IMR-90 (cell line): Measurements from ENCODE around the gene CCR3. TPM values are rescaled to one million over a fixed set of nuclear protein-coding genes. Genes with fewer than 3 reads are reported as not detected.

Experiments used
- ATAC-seq: fragments of 200-7000 bp; cut with Tn5 transposase; 2 replicates; pipeline ENCODE4 v1.9.1; 2020; ENCODE audit warnings: low read depth, mild to moderate bottlenecking, moderate library complexity
- BruUV-seq: library from RNA; stranded (reverse); fragments of 400-500 nt; replicated peaks from 2 replicates; lab custom pipeline; 2021; lab: Mats Ljungman, UMichigan
- CTCF ChIA-PET: fragments of 300-600 bp; formaldehyde crosslinking; extraction: SDS; loops from one replicate; lab custom pipeline; 2021; ENCODE audit warnings: antibody characterized with exemption; lab: Yijun Ruan, JAX
- POLR2A ChIA-PET: fragments of 300-600 bp; sonication (Branson Sonifier 250); formaldehyde crosslinking; loops from one replicate; lab custom pipeline; 2022; ENCODE audit warnings: antibody characterized with exemption; ENCODE audit not compliant: unreplicated experiment; lab: Charles Lee
- DNase-seq: peaks from one replicate; pipeline ENCODE4 v3.0.0; 2013
- H2AFZ ChIP-seq: replicated peaks from 2 replicates; pipeline ENCODE3; 2013; ENCODE audit warnings: low read length, mild to moderate bottlenecking; ENCODE audit not compliant: poor library complexity
- H2AK5ac ChIP-seq: 2 replicates; pipeline ENCODE4 v1.6.1; 2013; ENCODE audit warnings: low read depth, low read length, inconsistent platforms
- H2AK9ac ChIP-seq: replicated peaks from 2 replicates; pipeline ENCODE3; 2013; ENCODE audit warnings: mild to moderate bottlenecking, low read depth, low read length, moderate library complexity; ENCODE audit not compliant: poor library complexity
- H2BK120ac ChIP-seq: 2 replicates; pipeline ENCODE4 v1.6.1; 2013; ENCODE audit warnings: low read depth, low read length, inconsistent platforms
- H2BK15ac ChIP-seq: 3 replicates; pipeline ENCODE4 v1.6.1; 2013; ENCODE audit warnings: low read depth, low read length, inconsistent platforms
- H2BK20ac ChIP-seq: 2 replicates; pipeline ENCODE4 v1.6.1; 2013; ENCODE audit warnings: low read depth, mild to moderate bottlenecking, inconsistent platforms, low read length, moderate library complexity
- H2BK5ac ChIP-seq: 2 replicates; pipeline ENCODE4 v1.6.1; 2013; ENCODE audit warnings: mild to moderate bottlenecking, low read depth, low read length, inconsistent platforms; ENCODE audit not compliant: poor library complexity, severe bottlenecking
- H3K14ac ChIP-seq: replicated peaks from 2 replicates; pipeline ENCODE4 v1.6.1; 2013; ENCODE audit warnings: low read depth, low read length, inconsistent platforms
- H3K18ac ChIP-seq: 2 replicates; pipeline ENCODE4 v1.6.1; 2013; ENCODE audit warnings: low read depth, low read length, control low read depth
- H3K23ac ChIP-seq: 2 replicates; pipeline ENCODE4 v1.6.1; 2013; ENCODE audit warnings: low read depth, low read length, inconsistent platforms
- H3K27ac ChIP-seq: 2 replicates; pipeline ENCODE4 v1.5.1; 2013; ENCODE audit warnings: mild to moderate bottlenecking, control low read depth, low read length; ENCODE audit not compliant: insufficient read depth
- H3K27me3 ChIP-seq: 2 replicates; pipeline ENCODE4 v1.6.1; 2013; ENCODE audit warnings: low read length; ENCODE audit not compliant: control insufficient read depth, insufficient read depth
- H3K36me3 ChIP-seq: 2 replicates; pipeline ENCODE4 v1.6.1; 2013; ENCODE audit warnings: low read length, mixed read lengths; ENCODE audit not compliant: control insufficient read depth, insufficient read depth
- H3K4ac ChIP-seq: 2 replicates; pipeline ENCODE4 v1.6.1; 2013; ENCODE audit warnings: low read depth, low read length, inconsistent platforms
- H3K4me1 ChIP-seq: 2 replicates; pipeline ENCODE4 v1.6.1; 2013; ENCODE audit warnings: low read length, mixed read lengths; ENCODE audit not compliant: control insufficient read depth, insufficient read depth
- H3K4me2 ChIP-seq: 2 replicates; pipeline ENCODE4 v1.6.1; 2013; ENCODE audit warnings: low read depth, mild to moderate bottlenecking, control low read depth, low read length, moderate library complexity
- H3K4me3 ChIP-seq: 2 replicates; pipeline ENCODE4 v1.5.1; 2013; ENCODE audit warnings: low read depth, mild to moderate bottlenecking, control low read depth, low read length, moderate library complexity; ENCODE audit not compliant: insufficient read depth
- H3K56ac ChIP-seq: 2 replicates; pipeline ENCODE4 v1.6.1; 2013; ENCODE audit warnings: low read length, inconsistent platforms; ENCODE audit not compliant: insufficient read depth; ENCODE audit errors: extremely low read depth
- H3K79me1 ChIP-seq, 2 experiments: 2 replicates each; pipeline ENCODE4 v1.6.1; 2013; ENCODE audit warnings: low read length in 2 of 2, inconsistent platforms in 1 of 2, low read depth in 1 of 2
- H3K9ac ChIP-seq: 2 replicates; pipeline ENCODE4 v1.6.1; 2013; ENCODE audit warnings: low read depth, low read length, control low read depth
- H3K9me1 ChIP-seq: 2 replicates; pipeline ENCODE4 v1.6.1; 2013; ENCODE audit warnings: low read length, inconsistent platforms; ENCODE audit not compliant: insufficient read depth
- H3K9me3 ChIP-seq: 2 replicates; pipeline ENCODE4 v1.6.1; 2013; ENCODE audit warnings: low read length; ENCODE audit not compliant: control insufficient read depth, insufficient read depth
- H4K20me1 ChIP-seq: 2 replicates; pipeline ENCODE4 v1.6.1; 2013; ENCODE audit warnings: low read length, inconsistent platforms; ENCODE audit not compliant: insufficient read depth
- H4K5ac ChIP-seq: 2 replicates; pipeline ENCODE4 v1.6.1; 2013; ENCODE audit warnings: mild to moderate bottlenecking, low read depth, low read length, control low read depth
- H4K8ac ChIP-seq, 2 experiments: 2 replicates each; pipeline ENCODE4 v1.6.1; 2013; ENCODE audit warnings: low read depth in 2 of 2, low read length in 2 of 2, control low read depth in 1 of 2, inconsistent platforms in 1 of 2
- H4K91ac ChIP-seq: 2 replicates; pipeline ENCODE4 v1.6.1; 2013; ENCODE audit warnings: low read depth, low read length, inconsistent platforms; ENCODE audit not compliant: insufficient read depth
- BHLHE40 ChIP-seq: fragments of 150-350 bp; IDR thresholded peaks from 2 replicates; pipeline ENCODE4 v1.6.1; 2016; ENCODE audit warnings: mild to moderate bottlenecking, low read depth, low read length
- CHD1 ChIP-seq: IDR thresholded peaks from 2 replicates; pipeline ENCODE4 v1.6.1; 2012; ENCODE audit warnings: low read depth, low read length, improper control_type of control experiment
- FOS ChIP-seq: fragments of 150-350 bp; IDR thresholded peaks from 2 replicates; pipeline ENCODE4 v1.6.1; 2016; ENCODE audit warnings: low read depth, low read length
- NFE2L2 ChIP-seq: fragments of 150-350 bp; IDR thresholded peaks from 2 replicates; pipeline ENCODE4 v1.6.1; 2016; ENCODE audit warnings: low read depth, mild to moderate bottlenecking, low read length
- RAD21 ChIP-seq: IDR thresholded peaks from 2 replicates; pipeline ENCODE4 v1.6.1; 2012; ENCODE audit warnings: low read length, improper control_type of control experiment
- RCOR1 ChIP-seq: IDR thresholded peaks from 2 replicates; pipeline ENCODE4 v1.6.1; 2012; ENCODE audit warnings: mild to moderate bottlenecking, low read length, improper control_type of control experiment; ENCODE audit not compliant: insufficient replicate concordance
- WGBS, 2 experiments: methylation state at CpG; one replicate each; pipeline versions ENCODE4 v1.1.5 to v1.1.7; 2013; ENCODE audit warnings: missing lambda C conversion rate in 2 of 2; ENCODE audit not compliant: insufficient read length in 1 of 2; ENCODE audit errors: extremely low coverage in 2 of 2; 5-methylcytosine and 5-hydroxymethylcytosine counted together
- dilution Hi-C: fragments of 300-500 bp; cut with HindIII; formaldehyde crosslinking; loops from one replicate; pipeline ENCODE4 v1.14.3; 2018; ENCODE audit warnings: low sequenced_read_pairs; ENCODE audit not compliant: unreplicated experiment
- in situ Hi-C: fragments of 300-500 bp; cut with MboI; formaldehyde crosslinking; loops from 3 replicates; pipeline ENCODE4 v1.14.3; 2019; ENCODE audit warnings: low sequenced_read_pairs, inconsistent platforms, mixed read lengths
- intact Hi-C: fragments of 100-400 bp; cut with micrococcal nuclease; formaldehyde crosslinking; loops from 2 replicates; pipeline ENCODE4 v1.10.0; 2022
- polyA plus RNA-seq, 3 experiments: library from polyadenylated mRNA; depleted of rRNA; stranded (reverse); fragments of >200 nt; gene quantifications; 2 replicates each; pipeline ENCODE4 v1.2.3, GENCODE V29; 2012; ENCODE audit warnings: low replicate concordance in 1 of 3
- total RNA-seq: library from RNA; depleted of rRNA; stranded (reverse); fragments of >200 nt; gene quantifications from 2 replicates; pipeline ENCODE4 v1.2.3, GENCODE V29; 2012
- TF ChIP-seq, protein P1 (sequence below): fragments of 150-350 bp; IDR thresholded peaks from 2 replicates; pipeline ENCODE4 v1.6.1; 2016; ENCODE audit warnings: low read depth, mild to moderate bottlenecking, low read length, moderate library complexity, borderline replicate concordance

The CCR3 gene
- total and polyA plus RNA-seq, 2 of the 4 experiments (the other 2 are of a cell fraction), result not detected

DNA sequence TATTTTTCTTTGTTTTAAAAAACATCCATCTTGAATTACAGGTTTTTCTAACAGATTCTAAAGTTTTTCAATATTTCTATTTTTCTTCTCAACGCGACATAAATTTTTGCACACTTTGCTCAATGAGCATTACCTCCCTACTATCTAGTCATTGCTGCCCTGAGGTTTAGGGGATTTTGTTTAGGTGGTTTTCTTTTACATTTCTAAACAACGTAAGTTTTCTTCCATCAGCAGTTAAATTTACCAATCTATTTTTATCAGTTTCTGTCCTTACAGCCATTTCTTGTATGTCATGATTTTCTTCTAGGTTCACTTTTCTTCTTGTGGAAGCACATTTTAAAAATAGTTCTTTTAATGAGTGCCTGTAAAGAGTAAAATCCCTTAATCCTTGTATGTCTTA, 62.5 kb downstream of the CCR3 start:
- no peak overlapping the region for H4K8ac ChIP-seq
- dilution Hi-C loops, result no loop called here
- in situ Hi-C loops, result no loop called here
- H2AK9ac ChIP-seq, result no peak overlapping the region
- no peaks in the 10 kb centered on the region for H3K36me3 ChIP-seq
- ATAC-seq (no peak), DNase-seq (no peak)
- no peaks in the 10 kb centered on the region for H3K9me1 ChIP-seq
- no peak overlapping the region for H3K27ac ChIP-seq
- H4K5ac ChIP-seq, result no peak overlapping the region
- H3K4me2 ChIP-seq, result no peak overlapping the region
- no peak overlapping the region for H2BK5ac ChIP-seq
- H3K18ac ChIP-seq, result no peak overlapping the region
- WGBS, 2 experiments, result no CpG with 5 or more reads among the region's 3 CpGs
- no peak overlapping the region for H2AK5ac ChIP-seq
- no peak overlapping the region for H3K9ac ChIP-seq
- no peaks in the 10 kb centered on the region for H3K9me3 ChIP-seq
- POLR2A ChIA-PET, result no interaction called here
- no peak overlapping the region for H2BK20ac ChIP-seq
- H4K91ac ChIP-seq, result no peak overlapping the region
- CTCF ChIA-PET, result interaction anchor here (1.1 to 1.2 kb wide), 2 partner anchors 10 to 65 kb away, joined by 3 to 4 read pairs; no protein-coding TSS in a partner anchor
- intact Hi-C loops, result no loop called here
- no peak overlapping the region for H3K4ac ChIP-seq
- H3K27me3 ChIP-seq, result peaks cover 14% of the 10 kb centered on the region
- no peak overlapping the region for H2BK15ac ChIP-seq
- no peak overlapping the region for H3K4me3 ChIP-seq
- BruUV-seq, result no TSS peak
- no peak overlapping the region for H2BK120ac ChIP-seq
- no peak overlapping the region for H2AFZ ChIP-seq
- no peaks in the 10 kb centered on the region for H4K20me1 ChIP-seq
- no peak overlapping the region for H3K14ac ChIP-seq
- no peaks in the 10 kb centered on the region for H3K79me1 ChIP-seq
- no peak for TF ChIP-seq BHLHE40
- TF ChIP-seq NFE2L2, result no peak
- TF ChIP-seq CHD1, result no peak
- TF ChIP-seq FOS, result no peak
- TF ChIP-seq RAD21, result no peak
- no peak for TF ChIP-seq RCOR1
- TF ChIP-seq, protein P1, sequence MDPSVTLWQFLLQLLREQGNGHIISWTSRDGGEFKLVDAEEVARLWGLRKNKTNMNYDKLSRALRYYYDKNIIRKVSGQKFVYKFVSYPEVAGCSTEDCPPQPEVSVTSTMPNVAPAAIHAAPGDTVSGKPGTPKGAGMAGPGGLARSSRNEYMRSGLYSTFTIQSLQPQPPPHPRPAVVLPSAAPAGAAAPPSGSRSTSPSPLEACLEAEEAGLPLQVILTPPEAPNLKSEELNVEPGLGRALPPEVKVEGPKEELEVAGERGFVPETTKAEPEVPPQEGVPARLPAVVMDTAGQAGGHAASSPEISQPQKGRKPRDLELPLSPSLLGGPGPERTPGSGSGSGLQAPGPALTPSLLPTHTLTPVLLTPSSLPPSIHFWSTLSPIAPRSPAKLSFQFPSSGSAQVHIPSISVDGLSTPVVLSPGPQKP, result no peak
- H3K4me1 ChIP-seq, result no peaks in the 10 kb centered on the region
- H3K56ac ChIP-seq, result no peak overlapping the region
- H3K23ac ChIP-seq, result no peak overlapping the region
